VCaP (cell line): Measurements from ENCODE around the gene CHD6.

Experiments
- H3K27ac ChIP-seq: fragments of 450-650 bp; 2 replicates; pipeline ENCODE4 v1.5.1; 2017
- TF ChIP-seq, protein P1 (sequence below): fragments of 450-650 bp; conservative IDR thresholded peaks from 2 replicates; pipeline ENCODE4 v1.5.1; 2017; ENCODE audit warnings: mild to moderate bottlenecking, moderate library complexity

The CHD6 gene

GRCh38 chr20:41392295-41392694 lies 225.9 kb downstream of the CHD6 start:
- no peak overlapping the region for H3K27ac ChIP-seq
- TF ChIP-seq, protein P1, sequence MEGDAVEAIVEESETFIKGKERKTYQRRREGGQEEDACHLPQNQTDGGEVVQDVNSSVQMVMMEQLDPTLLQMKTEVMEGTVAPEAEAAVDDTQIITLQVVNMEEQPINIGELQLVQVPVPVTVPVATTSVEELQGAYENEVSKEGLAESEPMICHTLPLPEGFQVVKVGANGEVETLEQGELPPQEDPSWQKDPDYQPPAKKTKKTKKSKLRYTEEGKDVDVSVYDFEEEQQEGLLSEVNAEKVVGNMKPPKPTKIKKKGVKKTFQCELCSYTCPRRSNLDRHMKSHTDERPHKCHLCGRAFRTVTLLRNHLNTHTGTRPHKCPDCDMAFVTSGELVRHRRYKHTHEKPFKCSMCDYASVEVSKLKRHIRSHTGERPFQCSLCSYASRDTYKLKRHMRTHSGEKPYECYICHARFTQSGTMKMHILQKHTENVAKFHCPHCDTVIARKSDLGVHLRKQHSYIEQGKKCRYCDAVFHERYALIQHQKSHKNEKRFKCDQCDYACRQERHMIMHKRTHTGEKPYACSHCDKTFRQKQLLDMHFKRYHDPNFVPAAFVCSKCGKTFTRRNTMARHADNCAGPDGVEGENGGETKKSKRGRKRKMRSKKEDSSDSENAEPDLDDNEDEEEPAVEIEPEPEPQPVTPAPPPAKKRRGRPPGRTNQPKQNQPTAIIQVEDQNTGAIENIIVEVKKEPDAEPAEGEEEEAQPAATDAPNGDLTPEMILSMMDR: no peak

GRCh38 chr20:41391587-41392001 lies 226.6 kb downstream of the CHD6 start:
- H3K27ac ChIP-seq: no peak overlapping the region
- TF ChIP-seq, protein P1: no peak

DNA sequence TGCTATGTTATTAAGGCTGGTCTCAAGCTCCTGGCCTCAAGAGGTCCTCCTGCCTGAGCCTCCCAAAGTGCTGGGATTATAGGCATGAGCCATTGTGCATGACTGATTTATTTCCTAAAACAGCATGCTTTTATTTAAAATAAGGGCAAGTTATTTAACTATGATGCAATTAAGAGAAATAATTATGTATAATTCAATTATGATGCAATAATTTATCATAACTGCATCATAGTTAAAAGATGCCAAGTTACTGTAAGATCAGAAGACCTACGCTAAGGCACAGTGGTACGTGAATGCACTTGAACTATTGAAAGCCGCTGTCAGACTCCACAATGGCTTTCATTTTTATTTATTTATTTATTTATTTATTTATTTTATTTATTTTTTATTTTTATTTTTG lies 227.3 kb downstream of the CHD6 start:
- no peak overlapping the region for H3K27ac ChIP-seq
- TF ChIP-seq, protein P1: no peak

DNA sequence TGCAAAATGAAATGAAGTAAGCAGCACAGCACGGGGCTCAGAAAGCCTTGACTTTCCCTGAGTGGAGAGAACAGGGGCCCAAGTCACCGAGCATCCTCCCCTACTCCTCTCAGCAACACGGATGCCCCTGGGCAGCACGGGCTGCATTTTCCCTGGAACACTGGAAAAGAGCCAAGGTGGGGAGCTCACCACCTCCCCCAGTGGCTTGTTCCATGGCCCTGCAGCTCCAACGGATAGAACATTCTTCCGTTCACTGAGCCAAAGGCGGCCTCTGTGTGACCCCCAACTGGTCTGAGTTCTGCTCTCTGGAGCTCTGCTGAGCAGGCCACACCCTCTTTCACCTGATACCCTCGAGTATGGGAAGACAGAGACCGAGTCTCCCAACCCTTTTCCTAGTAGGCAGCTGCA lies 230.7 kb downstream of the CHD6 start:
- TF ChIP-seq, protein P1: no peak
- H3K27ac ChIP-seq: no peak overlapping the region

DNA sequence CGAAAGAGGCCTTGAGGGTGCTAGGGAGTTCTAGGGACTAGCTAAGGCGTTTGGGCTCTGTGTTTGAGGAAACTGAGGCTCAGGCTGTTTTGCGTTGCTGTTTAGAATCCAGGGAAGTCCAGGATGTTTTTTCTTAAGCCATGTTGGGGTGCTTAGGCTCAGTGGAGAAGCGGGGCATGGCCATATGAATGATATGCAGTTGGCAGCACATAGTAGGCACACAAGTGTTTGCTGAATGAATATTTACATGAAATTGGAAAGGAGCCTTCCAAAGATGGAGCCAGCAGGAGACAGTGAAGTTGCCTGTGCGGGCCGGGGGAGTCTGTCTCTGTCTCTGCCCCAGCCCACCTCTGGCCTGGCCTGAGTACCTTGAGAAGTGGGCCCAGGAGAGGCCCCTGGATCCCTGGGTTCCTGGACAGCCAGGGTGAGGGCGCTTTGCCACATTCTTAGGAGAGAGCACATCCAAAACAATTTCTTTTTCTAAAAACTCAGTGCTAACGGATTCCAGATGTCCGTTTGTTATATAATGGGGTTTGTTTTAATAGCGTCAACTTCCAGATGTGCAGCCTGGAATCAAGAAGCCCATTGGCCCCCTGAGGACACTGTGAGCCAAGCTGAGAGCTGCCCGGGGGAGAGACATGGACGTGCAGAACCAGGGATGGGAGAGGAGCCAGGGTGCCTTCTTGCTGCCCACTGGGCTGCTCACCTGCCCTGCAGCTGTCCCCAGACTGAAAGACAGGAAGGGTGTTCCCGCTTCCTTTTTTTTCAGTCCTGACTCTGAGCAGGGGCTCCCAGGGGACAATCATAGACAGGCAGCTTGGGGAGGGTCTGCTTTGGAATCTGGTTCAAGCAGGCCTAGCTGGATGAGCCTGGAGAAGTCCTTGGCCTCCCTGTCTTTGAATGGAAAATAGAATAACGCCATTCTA lies 231.4 kb downstream of the CHD6 start:
- TF ChIP-seq, protein P1: no peak
- no peak overlapping the region for H3K27ac ChIP-seq

GRCh38 chr20:41382791-41383305 lies 235.3 kb downstream of the CHD6 start:
- no peak overlapping the region for H3K27ac ChIP-seq
- TF ChIP-seq, protein P1: no peak

DNA sequence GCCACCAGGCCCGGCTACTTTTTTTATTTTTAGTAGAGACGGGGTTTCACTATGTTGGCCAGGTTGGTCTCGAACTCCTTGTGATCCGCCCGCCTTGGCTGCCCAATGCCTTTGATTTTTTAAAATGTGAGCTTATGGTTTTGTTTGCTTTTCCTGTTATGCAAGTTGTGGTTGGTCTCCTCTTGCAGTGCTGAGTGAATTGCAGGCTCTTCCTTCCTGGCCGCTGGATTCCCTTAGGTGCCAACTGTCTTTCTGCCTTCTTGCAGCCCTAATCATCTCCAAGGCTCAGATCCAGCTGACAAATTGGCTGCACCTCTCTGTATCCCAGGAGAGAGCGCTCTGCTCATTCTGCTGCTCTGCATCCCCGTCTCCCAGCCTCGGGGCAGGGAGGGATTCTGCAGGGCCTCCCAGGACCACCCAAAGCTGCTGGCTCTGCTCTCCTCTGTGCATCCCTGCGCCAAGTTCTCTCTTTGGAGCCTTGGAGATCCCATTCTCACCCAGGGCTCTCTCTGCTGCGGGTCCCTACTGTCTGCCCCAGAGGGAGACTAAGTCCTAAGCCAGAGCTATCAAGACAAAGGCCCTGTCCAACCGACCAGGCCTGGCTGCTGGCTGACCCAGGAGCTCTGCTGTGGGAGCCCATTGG lies 237.5 kb downstream of the CHD6 start:
- H3K27ac ChIP-seq: no peak overlapping the region
- TF ChIP-seq, protein P1: no peak
